ENCODE results near the gene GSTCD.

DNA sequence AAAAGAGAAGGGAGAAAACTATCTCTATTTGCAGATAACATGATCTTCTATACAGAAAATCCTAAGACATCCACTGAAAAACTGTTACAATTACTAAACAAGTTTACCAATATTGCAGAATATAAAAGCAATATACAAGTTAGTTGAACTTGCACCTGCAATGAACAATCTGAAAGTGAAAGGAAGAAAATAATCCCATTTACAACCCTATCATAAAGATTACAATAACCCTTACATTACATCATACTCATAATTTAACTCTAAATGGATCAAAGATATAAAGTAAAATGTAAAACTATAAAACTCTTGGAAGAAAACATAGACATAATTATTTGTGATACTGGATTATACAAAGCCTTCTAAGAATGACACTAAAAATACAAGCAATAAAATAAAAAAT, 77.2 kb downstream of the GSTCD start:
- TF ChIP-seq OSR1 (CRISPR knock-in tag; IDR thresholded peaks at IDR 0.05) (no peak), SNAI2 (CRISPR knock-in tag; IDR thresholded peaks at IDR 0.05) (no peak), TOX (CRISPR knock-in tag; IDR thresholded peaks at IDR 0.05; ENCODE audit: borderline replicate concordance) (no peak)

Data from SK-N-SH treated with all-trans-retinoic acid at 6 μM for 48 hours (cell line).